ENCODE results near the gene RETREG3.

RETREG3 gene

GRCh38 chr17:42613699-42614295 lies 4.6 kb upstream of the RETREG3 start:
- no peak for DNase-seq (ENCODE audit: low read depth in 4 of 4, low spot score in 1 of 4)

- no peak for DNase-seq (ENCODE audit: low read depth in 4 of 4, low spot score in 1 of 4)
Observed at GRCh38 chr17:42612013-42612412, 2.8 kb upstream of the RETREG3 start.

- peak in 2 of 4 experiments; percentile 8 to 10 for DNase-seq (ENCODE audit: low read depth in 4 of 4, low spot score in 1 of 4)
Observed at GRCh38 chr17:42609814-42610801, 934 bp upstream of the RETREG3 start.

- peak in 2 of 4 experiments; percentile 4 for DNase-seq (ENCODE audit: low read depth in 4 of 4, low spot score in 1 of 4)
Observed at GRCh38 chr17:42608305-42609181, 631 bp downstream of the RETREG3 start.

GRCh38 chr17:42607769-42608168 lies 1.4 kb downstream of the RETREG3 start:
- DNase-seq (ENCODE audit: low read depth in 4 of 4, low spot score in 1 of 4) = no peak

GRCh38 chr17:42603318-42603717 lies 5.9 kb downstream of the RETREG3 start:
- no peak for DNase-seq (ENCODE audit: low read depth in 4 of 4, low spot score in 1 of 4)

GRCh38 chr17:42598905-42599304 lies 10.3 kb downstream of the RETREG3 start:
- DNase-seq (ENCODE audit: low read depth in 4 of 4, low spot score in 1 of 4) = no peak

- DNase-seq (ENCODE audit: low read depth in 4 of 4, low spot score in 1 of 4) = no peak
Observed at GRCh38 chr17:42596386-42596785, 12.8 kb downstream of the RETREG3 start.

GRCh38 chr17:42591411-42591810 lies 17.8 kb downstream of the RETREG3 start:
- DNase-seq (ENCODE audit: low read depth in 4 of 4, low spot score in 1 of 4) = no peak

GRCh38 chr17:42590886-42591285 lies 18.3 kb downstream of the RETREG3 start:
- no peak for DNase-seq (ENCODE audit: low read depth in 4 of 4, low spot score in 1 of 4)

- no peak for DNase-seq (ENCODE audit: low read depth in 4 of 4, low spot score in 1 of 4)
Observed at GRCh38 chr17:42586514-42587230, 22.5 kb downstream of the RETREG3 start.

GRCh38 chr17:42585353-42585752 lies 23.8 kb downstream of the RETREG3 start:
- DNase-seq (ENCODE audit: low read depth in 4 of 4, low spot score in 1 of 4) = no peak

GRCh38 chr17:42584880-42585279 lies 24.3 kb downstream of the RETREG3 start:
- no peak for DNase-seq (ENCODE audit: low read depth in 4 of 4, low spot score in 1 of 4)

- no peak for DNase-seq (ENCODE audit: low read depth in 4 of 4, low spot score in 1 of 4)
Observed at GRCh38 chr17:42581744-42582270, 27.4 kb downstream of the RETREG3 start.

GRCh38 chr17:42579794-42580551 lies 29.2 kb downstream of the RETREG3 start:
- DNase-seq (ENCODE audit: low read depth in 4 of 4, low spot score in 1 of 4) = no peak

- peak in 2 of 4 experiments; percentile 60 to 76 for DNase-seq (ENCODE audit: low read depth in 4 of 4, low spot score in 1 of 4)
Observed at GRCh38 chr17:42578282-42578869, 30.8 kb downstream of the RETREG3 start.

GRCh38 chr17:42577532-42578281 lies 31.5 kb downstream of the RETREG3 start, which contains the start of gene PSMC3IP:
TSS of gene PSMC3IP (minus strand) at chr17:42577729. CDS start at chr17:42577686, 43 bp downstream.
- DNase-seq (ENCODE audit: low read depth in 4 of 4, low spot score in 1 of 4) = peak; percentile 80 to 93 (median 90)

GRCh38 chr17:42577140-42577531 lies 32.0 kb downstream of the RETREG3 start:
- DNase-seq (ENCODE audit: low read depth in 4 of 4, low spot score in 1 of 4) = no peak

Data from stimulated activated CD4-positive, alpha-beta T cell treated with anti-CD3 and anti-CD28 coated beads, Interleukin-1b, Interleukin-23, amount 100 ng/mL, for 24 hours (primary cell).